NCI-H2227 treated with DMSO at 0.1 percent for 48 hours (cell line): ENCODE measurements around the gene C1QTNF12.

Experiments
- DNase-seq: peaks from one replicate; lab custom pipeline; 2025; lab: John Stamatoyannopoulos, UW

The C1QTNF12 gene

GRCh38 chr1:1228596-1229321 lies 17.8 kb downstream of the C1QTNF12 start:
- no peak for DNase-seq

GRCh38 chr1:1228187-1228586 lies 18.3 kb downstream of the C1QTNF12 start:
- no peak for DNase-seq

GRCh38 chr1:1227386-1227785 lies 19.1 kb downstream of the C1QTNF12 start:
- no peak for DNase-seq

- no peak for DNase-seq
Observed at GRCh38 chr1:1226566-1227362, 19.8 kb downstream of the C1QTNF12 start.

GRCh38 chr1:1225913-1226312 lies 20.6 kb downstream of the C1QTNF12 start:
- no peak for DNase-seq

GRCh38 chr1:1225238-1225845 lies 21.2 kb downstream of the C1QTNF12 start:
- DNase-seq = no peak

GRCh38 chr1:1223891-1224290 lies 22.6 kb downstream of the C1QTNF12 start:
- DNase-seq = no peak

- DNase-seq = no peak
Observed at GRCh38 chr1:1223321-1223720, 23.2 kb downstream of the C1QTNF12 start.

GRCh38 chr1:1222575-1223225 lies 23.8 kb downstream of the C1QTNF12 start:
- no peak for DNase-seq

GRCh38 chr1:1221887-1222574 lies 24.5 kb downstream of the C1QTNF12 start:
- no peak for DNase-seq

- no peak for DNase-seq
Observed at GRCh38 chr1:1220197-1220596, 26.3 kb downstream of the C1QTNF12 start.

- no peak for DNase-seq
Observed at GRCh38 chr1:1219341-1219740, 27.2 kb downstream of the C1QTNF12 start.

- no peak for DNase-seq
Observed at GRCh38 chr1:1218524-1219200, 27.9 kb downstream of the C1QTNF12 start.

- DNase-seq = no peak
Observed at GRCh38 chr1:1217621-1218523, 28.6 kb downstream of the C1QTNF12 start.

GRCh38 chr1:1216770-1217620 lies 29.5 kb downstream of the C1QTNF12 start:
- no peak for DNase-seq

- no peak for DNase-seq
Observed at GRCh38 chr1:1215881-1216605, 30.5 kb downstream of the C1QTNF12 start.

GRCh38 chr1:1215080-1215676 lies 31.3 kb downstream of the C1QTNF12 start:
- DNase-seq = no peak
